ENCODE results near the gene YWHAG. TPM values are rescaled to one million over a fixed set of nuclear protein-coding genes. Genes with fewer than 3 reads are reported as not detected.
"Not testable (repeated sequence)": the region's sequence is repeated elsewhere in the genome, so short reads cannot be mapped to it uniquely, and the experiment has no call there.

The YWHAG gene
- total RNA-seq, 4 donors from 2014 or later = 49.8 to 86.2 (median 70.3) TPM

- peaks cover 0 to 52% (median 16%) of the 10 kb centered on the region in 3 donors for H3K4me1 ChIP-seq
- WGBS, 2 donors (ENCODE audit: low coverage in 1 of 2) = 9 to 11% methylated on average over 6 to 12 of the region's 25 CpGs
These were observed 40.1 kb downstream of the YWHAG start for GRCh38 chr7:76318488-76319353.

DNA sequence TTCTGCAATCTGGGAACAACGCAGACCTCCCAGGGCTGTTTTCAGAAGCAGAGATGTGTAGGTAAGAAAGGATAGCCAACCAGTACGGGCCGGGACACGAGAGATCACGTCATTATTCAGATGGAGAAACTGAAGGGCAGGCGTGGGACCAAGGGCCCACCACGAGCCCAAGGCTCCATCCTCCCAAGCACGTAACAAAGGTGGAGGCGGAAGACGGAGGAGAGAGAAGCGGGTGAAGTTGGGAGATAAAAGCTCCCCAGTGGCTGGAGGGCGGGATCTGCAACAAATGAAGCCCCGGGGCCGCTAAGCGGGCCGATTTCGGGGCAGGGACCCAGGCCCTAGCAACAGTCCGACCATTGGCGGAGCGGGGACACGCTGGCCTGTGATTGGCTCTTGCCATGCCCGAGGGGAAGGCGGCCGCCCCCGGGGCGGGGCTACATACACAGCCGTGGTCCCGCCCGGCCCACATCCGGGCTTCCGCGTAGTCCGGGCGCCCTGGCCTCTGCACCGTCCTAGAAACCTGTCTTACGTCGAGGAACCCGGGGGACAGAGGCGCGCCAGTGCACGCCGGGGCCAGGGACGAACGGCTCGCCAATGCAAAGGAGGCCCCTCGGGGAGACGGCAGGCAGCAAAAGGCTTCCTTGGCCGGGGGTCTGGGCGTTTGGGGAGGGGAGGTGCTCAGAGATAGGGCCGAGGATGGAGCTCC, 40.9 kb downstream of the YWHAG start:
- peaks cover 0 to 50% (median 14%) of the 10 kb centered on the region in 3 donors for H3K4me1 ChIP-seq
- no peaks in the 10 kb centered on the region for H3K36me3 ChIP-seq
- H3K9me3 ChIP-seq = no peaks in the 10 kb centered on the region
- no peaks in the 10 kb centered on the region for H3K27me3 ChIP-seq
- H3K4me3 ChIP-seq = peak overlapping the region; percentile 48 to 69
- TF ChIP-seq POLR2A (IDR thresholded peaks at IDR 0.05) = peak; percentile 66 to 81
- peak; percentile 82 for TF ChIP-seq POLR2AphosphoS5 (IDR thresholded peaks at IDR 0.05)
- TF ChIP-seq EP300 (IDR thresholded peaks at IDR 0.05) = no peak
- TF ChIP-seq CTCF (IDR thresholded peaks at IDR 0.05) = no peak
- 0% methylated on average over 8 to 21 of the region's 50 CpGs for WGBS, 2 donors (ENCODE audit: low coverage in 1 of 2)
- ATAC-seq = peak; percentile 94
- peak overlapping the region; percentile 67 to 94 (median 93) for H3K27ac ChIP-seq

More at GRCh38 chr7:76318488-76319353, 40.1 kb downstream of the YWHAG start:
- Histone ChIP-seq H3K9me3 (no peaks in the 10 kb centered on the region), H3K27me3 (no peaks in the 10 kb centered on the region), H3K36me3 (no peaks in the 10 kb centered on the region), H3K4me3 (peak overlapping the region; percentile 48 to 69), H3K27ac (peak overlapping the region; percentile 67 to 94 (median 93))
- peak; percentile 58 for ATAC-seq
- TF ChIP-seq EP300 (IDR thresholded peaks at IDR 0.05) (no peak), CTCF (IDR thresholded peaks at IDR 0.05) (peak in 3 of 4 experiments; percentile 34 to 63 (median 63)), POLR2AphosphoS5 (IDR thresholded peaks at IDR 0.05) (peak; percentile 76), POLR2A (IDR thresholded peaks at IDR 0.05) (no peak)

DNA sequence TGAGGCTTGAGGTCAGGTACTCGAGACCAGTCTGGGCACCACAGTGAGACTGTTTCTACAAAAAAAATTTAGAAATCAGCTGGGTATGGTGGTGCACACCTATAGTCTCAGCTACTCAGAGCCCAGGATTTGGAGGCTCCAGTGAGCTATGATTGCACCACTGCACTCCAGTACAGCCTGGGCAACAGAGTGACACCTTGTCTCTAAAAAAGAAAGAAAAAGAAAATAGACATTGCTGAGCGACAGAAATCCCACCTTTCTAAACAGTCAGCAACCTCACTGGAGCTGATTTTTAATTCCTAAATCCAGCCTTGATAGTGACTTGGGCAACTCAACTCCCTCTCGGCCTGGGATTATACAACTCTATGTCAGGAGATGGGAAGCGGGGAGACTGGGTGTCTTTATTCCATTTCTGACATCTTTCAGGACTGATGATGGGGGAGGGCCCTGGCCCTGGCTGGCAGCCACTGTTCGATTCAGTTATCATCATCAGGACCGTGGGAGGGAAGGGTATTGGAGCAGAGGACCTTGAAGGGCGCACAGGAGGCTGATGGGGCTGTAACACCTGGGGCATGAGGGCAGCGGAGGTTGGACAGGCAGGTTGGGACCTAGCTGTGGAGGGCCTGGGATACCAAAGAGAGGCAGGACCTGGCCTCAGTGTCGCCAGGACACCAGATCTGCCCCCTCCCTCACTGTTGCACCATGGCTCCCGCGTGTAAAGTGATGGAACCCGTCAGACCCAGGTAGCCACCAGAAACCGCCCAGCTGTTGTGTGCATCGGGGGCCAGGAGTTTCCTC, 41.6 kb downstream of the YWHAG start:
- H3K27me3 ChIP-seq = no peaks in the 10 kb centered on the region
- WGBS, 2 donors (ENCODE audit: low coverage in 1 of 2) = 63 to 94% methylated on average over 3 to 7 of the region's 14 CpGs
- peak; percentile 0 for ATAC-seq
- no peaks in the 10 kb centered on the region for H3K36me3 ChIP-seq
- TF ChIP-seq POLR2AphosphoS5 (IDR thresholded peaks at IDR 0.05) (no peak), POLR2A (IDR thresholded peaks at IDR 0.05) (no peak), CTCF (IDR thresholded peaks at IDR 0.05) (no peak), EP300 (IDR thresholded peaks at IDR 0.05) (no peak)
- peak overlapping the region; percentile 48 to 69 for H3K4me3 ChIP-seq
- no peaks in the 10 kb centered on the region for H3K9me3 ChIP-seq
- H3K27ac ChIP-seq = peak overlapping the region; percentile 48 to 94 (median 93)
- H3K4me1 ChIP-seq = peaks cover 0 to 42% (median 9%) of the 10 kb centered on the region in 3 donors

GRCh38 chr7:76315364-76315763, 43.4 kb downstream of the YWHAG start:
- H3K27ac ChIP-seq = no peak overlapping the region

DNA sequence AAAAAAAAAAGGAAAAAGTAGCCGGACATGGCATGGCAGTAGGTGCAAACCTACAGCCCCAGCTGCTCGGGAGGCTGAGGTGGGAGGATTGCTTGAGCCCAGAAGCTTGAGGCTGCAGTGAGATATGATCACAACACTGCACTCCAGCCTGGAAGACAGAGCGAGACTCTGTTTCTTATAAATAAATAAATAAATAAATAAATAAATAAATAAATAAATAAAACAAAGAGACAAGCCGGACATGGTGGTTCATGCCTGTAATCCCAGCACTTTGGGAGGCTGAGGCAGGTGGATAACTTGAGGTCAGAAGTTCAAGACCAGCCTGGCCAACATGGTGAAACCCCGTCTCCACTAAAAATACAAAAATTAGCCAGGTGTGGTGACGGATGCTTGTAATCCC, 44.1 kb downstream of the YWHAG start:
- WGBS, 2 donors (ENCODE audit: low coverage in 1 of 2) = 51 to 66% methylated on average over 3 to 5 of the region's 6 CpGs
- H3K36me3 ChIP-seq, H3K27me3 ChIP-seq, H3K4me3 ChIP-seq, H3K9me3 ChIP-seq, ATAC-seq: not testable (repeated sequence)
- peaks cover 0 to 52% (median 9%) of the 10 kb centered on the region in 3 donors for H3K4me1 ChIP-seq
- peak overlapping the region in 1 of 4 donors; percentile 68 for H3K27ac ChIP-seq

More at GRCh38 chr7:76315364-76315763, 43.4 kb downstream of the YWHAG start:
- Histone ChIP-seq H3K9me3 (no peaks in the 10 kb centered on the region), H3K4me3 (no peak overlapping the region), H3K36me3 (no peaks in the 10 kb centered on the region), H3K4me1 (peaks cover 0 to 48% (median 9%) of the 10 kb centered on the region in 3 donors), H3K27me3 (no peaks in the 10 kb centered on the region)
- no peak for ATAC-seq
- 62 to 83% methylated on average over 2 to 4 of the region's 5 CpGs for WGBS, 2 donors (ENCODE audit: low coverage in 1 of 2)
- TF ChIP-seq CTCF (IDR thresholded peaks at IDR 0.05) (no peak), EP300 (IDR thresholded peaks at IDR 0.05) (no peak), POLR2AphosphoS5 (IDR thresholded peaks at IDR 0.05) (no peak), POLR2A (IDR thresholded peaks at IDR 0.05) (no peak)
